ENCODE data around the gene MGP.

Gene MGP

DNA sequence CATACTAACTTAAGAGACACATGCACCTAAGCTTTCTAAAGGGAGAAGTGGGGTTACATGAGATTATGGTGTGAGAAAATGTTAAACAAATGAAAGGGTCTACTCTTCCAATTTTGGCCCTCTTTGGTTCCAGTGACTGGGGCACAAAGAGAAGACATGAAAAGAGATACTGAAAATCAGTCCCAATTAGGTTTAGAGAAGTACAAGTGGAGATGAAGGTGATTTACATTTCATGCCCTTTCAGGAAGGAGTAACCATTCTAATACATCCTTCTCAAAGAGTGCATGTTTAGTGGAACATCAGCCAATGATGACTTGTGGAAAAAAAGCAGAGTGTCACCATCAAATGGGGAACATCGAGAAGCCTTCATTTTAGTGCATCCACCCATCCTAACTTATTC is 14.4 kb downstream of the MGP start:
- no peak overlapping the region for H3K27ac ChIP-seq (ENCODE audit: extremely low read depth, low read depth, low read length)
- ChIA-PET POLR2A (no interaction called here), CTCF (no interaction called here)
- no peaks in the 10 kb centered on the region for H3K36me3 ChIP-seq (ENCODE audit: control insufficient read depth in 2 of 2, insufficient read depth in 1 of 2, low read length in 2 of 2)
- TF ChIP-seq HOXC10 (CRISPR knock-in tag; IDR thresholded peaks at IDR 0.05) (no peak), SP2 (tag by site-specific recombination; IDR thresholded peaks at IDR 0.05) (no peak), ZNF266 (tag by site-specific recombination; IDR thresholded peaks at IDR 0.05; ENCODE audit: low read depth) (no peak), ZNF311 (tag by site-specific recombination; IDR thresholded peaks at IDR 0.05; ENCODE audit: borderline replicate concordance) (no peak)
- no peaks in the 10 kb centered on the region for H3K9me3 ChIP-seq (ENCODE audit: control insufficient read depth, insufficient read depth, low read depth, low read length)
- H3K4me3 ChIP-seq (ENCODE audit: low read depth, low read length) = no peak overlapping the region
- no peaks in the 10 kb centered on the region for H3K4me1 ChIP-seq (ENCODE audit: control insufficient read depth, insufficient read depth, low read length)

DNA sequence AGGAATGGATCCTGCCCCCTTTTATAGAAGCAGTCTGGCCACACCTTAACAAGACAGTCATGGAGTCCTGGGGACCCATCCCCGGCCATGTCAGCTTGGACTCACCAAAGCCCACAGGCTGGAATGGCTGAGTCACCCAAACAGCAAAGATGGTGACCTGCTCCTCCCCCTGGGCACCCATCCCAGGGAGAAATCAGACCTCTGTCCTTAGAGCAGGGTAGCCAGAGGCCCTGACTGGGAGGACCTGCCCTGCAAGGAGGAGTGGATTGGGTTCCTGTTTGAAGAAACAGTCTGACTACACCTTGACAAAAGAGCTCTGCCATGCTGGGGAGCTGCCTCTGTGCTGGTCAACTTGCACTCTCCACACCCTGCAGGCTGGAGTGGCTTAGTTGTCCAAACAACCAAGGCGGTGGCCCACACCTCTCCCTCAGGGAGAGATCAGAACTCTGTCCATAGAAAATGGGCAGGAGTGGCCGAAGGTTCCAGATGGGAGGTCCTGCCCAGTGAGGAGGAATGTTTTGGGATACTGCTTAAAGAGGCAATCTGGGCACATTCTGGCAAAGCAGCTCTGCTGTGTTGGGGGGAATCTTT is 16.6 kb downstream of the MGP start:
- CTCF ChIA-PET = interaction anchor here (0.7 kb wide), 1 partner anchor 1763 kb away, joined by 3 read pairs; no protein-coding TSS in a partner anchor
- TF ChIP-seq ZNF658 (tag by site-specific recombination; IDR thresholded peaks at IDR 0.05) = no peak
- no peak for TF ChIP-seq GFI1B (tag by site-specific recombination; IDR thresholded peaks at IDR 0.05)
- no peak for TF ChIP-seq KLF10 (tag by site-specific recombination; IDR thresholded peaks at IDR 0.05)
- TF ChIP-seq KLF16 (tag by site-specific recombination; IDR thresholded peaks at IDR 0.05) = no peak
- TF ChIP-seq, protein P1, sequence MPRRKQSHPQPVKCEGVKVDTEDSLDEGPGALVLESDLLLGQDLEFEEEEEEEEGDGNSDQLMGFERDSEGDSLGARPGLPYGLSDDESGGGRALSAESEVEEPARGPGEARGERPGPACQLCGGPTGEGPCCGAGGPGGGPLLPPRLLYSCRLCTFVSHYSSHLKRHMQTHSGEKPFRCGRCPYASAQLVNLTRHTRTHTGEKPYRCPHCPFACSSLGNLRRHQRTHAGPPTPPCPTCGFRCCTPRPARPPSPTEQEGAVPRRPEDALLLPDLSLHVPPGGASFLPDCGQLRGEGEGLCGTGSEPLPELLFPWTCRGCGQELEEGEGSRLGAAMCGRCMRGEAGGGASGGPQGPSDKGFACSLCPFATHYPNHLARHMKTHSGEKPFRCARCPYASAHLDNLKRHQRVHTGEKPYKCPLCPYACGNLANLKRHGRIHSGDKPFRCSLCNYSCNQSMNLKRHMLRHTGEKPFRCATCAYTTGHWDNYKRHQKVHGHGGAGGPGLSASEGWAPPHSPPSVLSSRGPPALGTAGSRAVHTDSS (tag by site-specific recombination; IDR thresholded peaks at IDR 0.05) = no peak
- TF ChIP-seq ZNF138 (tag by site-specific recombination; IDR thresholded peaks at IDR 0.05; ENCODE audit: borderline replicate concordance) = no peak
- no peak for TF ChIP-seq ZNF140 (tag by site-specific recombination; IDR thresholded peaks at IDR 0.05)
- no peak for TF ChIP-seq SP7 (tag by site-specific recombination; IDR thresholded peaks at IDR 0.05)
- no peak for TF ChIP-seq ZNF629 (tag by site-specific recombination; IDR thresholded peaks at IDR 0.05)
- H3K4me1 ChIP-seq (ENCODE audit: control insufficient read depth, insufficient read depth, low read length) = no peaks in the 10 kb centered on the region
- no peak overlapping the region for H3K27ac ChIP-seq (ENCODE audit: extremely low read depth, low read depth, low read length)
- H3K36me3 ChIP-seq (ENCODE audit: control insufficient read depth in 2 of 2, insufficient read depth in 1 of 2, low read length in 2 of 2) = no peaks in the 10 kb centered on the region
- POLR2A ChIA-PET = no interaction called here
- H3K4me3 ChIP-seq (ENCODE audit: low read depth, low read length) = no peak overlapping the region
- no peaks in the 10 kb centered on the region for H3K9me3 ChIP-seq (ENCODE audit: control insufficient read depth, insufficient read depth, low read depth, low read length)

DNA sequence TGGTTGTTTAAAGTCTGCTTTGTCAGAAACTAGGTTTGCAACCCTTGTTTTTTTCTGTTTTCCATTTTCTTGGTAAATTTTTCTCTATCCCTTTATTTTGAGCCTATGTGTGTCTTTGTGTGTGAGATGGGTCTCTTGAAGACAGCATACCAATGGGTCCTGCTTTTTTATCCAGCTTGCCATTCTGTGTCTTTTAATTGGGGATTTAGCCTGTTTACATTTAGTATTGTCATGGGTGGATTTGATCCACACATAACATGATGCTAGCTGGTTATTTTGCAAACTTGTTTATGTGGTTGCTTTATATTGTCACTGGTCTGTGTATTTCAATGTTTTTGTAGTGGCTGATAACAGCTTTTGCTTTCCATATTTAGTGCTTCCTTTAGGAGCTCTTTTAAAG is 25.2 kb downstream of the MGP start:
- no peak overlapping the region for H3K4me3 ChIP-seq (ENCODE audit: low read depth, low read length)
- POLR2A ChIA-PET = no interaction called here
- H3K36me3 ChIP-seq (ENCODE audit: control insufficient read depth in 2 of 2, insufficient read depth in 1 of 2, low read length in 2 of 2) = no peaks in the 10 kb centered on the region
- H3K9me3 ChIP-seq (ENCODE audit: control insufficient read depth, insufficient read depth, low read depth, low read length) = no peaks in the 10 kb centered on the region
- H3K4me1 ChIP-seq (ENCODE audit: control insufficient read depth, insufficient read depth, low read length) = no peaks in the 10 kb centered on the region
- CTCF ChIA-PET = interaction anchor here (0.6 kb wide), 2 partner anchors 76 to 130 kb away, joined by 4 to 5 read pairs; no protein-coding TSS in a partner anchor
- H3K27ac ChIP-seq (ENCODE audit: extremely low read depth, low read depth, low read length) = no peak overlapping the region
- TF ChIP-seq TRIM28 (IDR thresholded peaks at IDR 0.05; ENCODE audit: borderline replicate concordance, low read length) (0 out of 2 replicates have a peak, but pooled peaks have one; percentile 35), SETDB1 (IDR thresholded peaks at IDR 0.05; ENCODE audit: insufficient read length, low read length) (peak; percentile 88), ZNF48 (tag by site-specific recombination; IDR thresholded peaks at IDR 0.05) (no peak)
- TF ChIP-seq, protein P2, sequence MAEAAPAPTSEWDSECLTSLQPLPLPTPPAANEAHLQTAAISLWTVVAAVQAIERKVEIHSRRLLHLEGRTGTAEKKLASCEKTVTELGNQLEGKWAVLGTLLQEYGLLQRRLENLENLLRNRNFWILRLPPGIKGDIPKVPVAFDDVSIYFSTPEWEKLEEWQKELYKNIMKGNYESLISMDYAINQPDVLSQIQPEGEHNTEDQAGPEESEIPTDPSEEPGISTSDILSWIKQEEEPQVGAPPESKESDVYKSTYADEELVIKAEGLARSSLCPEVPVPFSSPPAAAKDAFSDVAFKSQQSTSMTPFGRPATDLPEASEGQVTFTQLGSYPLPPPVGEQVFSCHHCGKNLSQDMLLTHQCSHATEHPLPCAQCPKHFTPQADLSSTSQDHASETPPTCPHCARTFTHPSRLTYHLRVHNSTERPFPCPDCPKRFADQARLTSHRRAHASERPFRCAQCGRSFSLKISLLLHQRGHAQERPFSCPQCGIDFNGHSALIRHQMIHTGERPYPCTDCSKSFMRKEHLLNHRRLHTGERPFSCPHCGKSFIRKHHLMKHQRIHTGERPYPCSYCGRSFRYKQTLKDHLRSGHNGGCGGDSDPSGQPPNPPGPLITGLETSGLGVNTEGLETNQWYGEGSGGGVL (tag by site-specific recombination; IDR thresholded peaks at IDR 0.05) = no peak
- TF ChIP-seq, protein P3, sequence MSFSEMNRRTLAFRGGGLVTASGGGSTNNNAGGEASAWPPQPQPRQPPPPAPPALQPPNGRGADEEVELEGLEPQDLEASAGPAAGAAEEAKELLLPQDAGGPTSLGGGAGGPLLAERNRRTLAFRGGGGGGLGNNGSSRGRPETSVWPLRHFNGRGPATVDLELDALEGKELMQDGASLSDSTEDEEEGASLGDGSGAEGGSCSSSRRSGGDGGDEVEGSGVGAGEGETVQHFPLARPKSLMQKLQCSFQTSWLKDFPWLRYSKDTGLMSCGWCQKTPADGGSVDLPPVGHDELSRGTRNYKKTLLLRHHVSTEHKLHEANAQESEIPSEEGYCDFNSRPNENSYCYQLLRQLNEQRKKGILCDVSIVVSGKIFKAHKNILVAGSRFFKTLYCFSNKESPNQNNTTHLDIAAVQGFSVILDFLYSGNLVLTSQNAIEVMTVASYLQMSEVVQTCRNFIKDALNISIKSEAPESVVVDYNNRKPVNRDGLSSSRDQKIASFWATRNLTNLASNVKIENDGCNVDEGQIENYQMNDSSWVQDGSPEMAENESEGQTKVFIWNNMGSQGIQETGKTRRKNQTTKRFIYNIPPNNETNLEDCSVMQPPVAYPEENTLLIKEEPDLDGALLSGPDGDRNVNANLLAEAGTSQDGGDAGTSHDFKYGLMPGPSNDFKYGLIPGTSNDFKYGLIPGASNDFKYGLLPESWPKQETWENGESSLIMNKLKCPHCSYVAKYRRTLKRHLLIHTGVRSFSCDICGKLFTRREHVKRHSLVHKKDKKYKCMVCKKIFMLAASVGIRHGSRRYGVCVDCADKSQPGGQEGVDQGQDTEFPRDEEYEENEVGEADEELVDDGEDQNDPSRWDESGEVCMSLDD (tag by site-specific recombination; IDR thresholded peaks at IDR 0.05) = no peak
